SK-N-MC (cell line): ENCODE results near the gene LSAMP.

Experiments used
- EZH2 ChIP-seq: fragments of 200-600 bp; sonication (generic); IDR thresholded peaks from one replicate; pipeline ENCODE4 v1.6.1; 2017; ENCODE audit warnings: antibody characterized with exemption
- FOXP2 ChIP-seq: optimal IDR thresholded peaks from 2 replicates; pipeline ENCODE3; 2011; ENCODE audit warnings: mild to moderate bottlenecking, moderate library complexity; ENCODE audit not compliant: insufficient read depth; ENCODE audit errors: extremely low read length, control extremely low read depth
- POLR2AphosphoS5 ChIP-seq: IDR thresholded peaks from 2 replicates; pipeline ENCODE4 v1.6.1; 2012; ENCODE audit warnings: mild to moderate bottlenecking, low read depth, low read length, borderline replicate concordance

- TF ChIP-seq POLR2AphosphoS5 (no peak), EZH2 (no peak), FOXP2 (no peak)
Measured at GRCh38 chr3:116032176-116032575, 413.1 kb downstream of the LSAMP start.
